ENCODE results near the gene GABPB2.
A peak's percentile ranks its signal among the peaks of the same experiment; 100 is the strongest.

Gene GABPB2

DNA sequence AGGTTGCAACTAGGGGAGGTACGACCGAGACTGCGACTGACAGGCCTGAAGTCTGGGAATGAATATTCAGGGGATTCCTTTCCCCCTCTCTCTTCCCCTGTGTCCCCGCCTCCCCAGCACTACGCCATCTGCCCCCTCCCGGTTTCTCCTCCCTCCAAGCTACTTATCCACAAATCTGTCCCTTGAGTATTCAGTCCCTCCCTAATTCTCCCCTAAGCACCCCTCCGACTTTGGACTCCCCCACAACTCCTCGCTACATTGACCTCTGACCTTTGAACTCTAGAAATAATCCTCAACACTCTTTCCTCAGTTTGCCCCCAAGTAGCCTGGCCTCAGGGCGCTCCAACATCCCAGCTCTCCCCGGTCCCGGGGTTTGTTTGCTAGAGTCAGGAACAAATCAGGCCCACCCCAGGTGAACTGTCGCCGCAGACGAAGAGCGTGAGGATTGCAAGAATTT, 94.7 kb downstream of the GABPB2 start:
- no peak for DNase-seq (ENCODE audit: low read depth)

DNA sequence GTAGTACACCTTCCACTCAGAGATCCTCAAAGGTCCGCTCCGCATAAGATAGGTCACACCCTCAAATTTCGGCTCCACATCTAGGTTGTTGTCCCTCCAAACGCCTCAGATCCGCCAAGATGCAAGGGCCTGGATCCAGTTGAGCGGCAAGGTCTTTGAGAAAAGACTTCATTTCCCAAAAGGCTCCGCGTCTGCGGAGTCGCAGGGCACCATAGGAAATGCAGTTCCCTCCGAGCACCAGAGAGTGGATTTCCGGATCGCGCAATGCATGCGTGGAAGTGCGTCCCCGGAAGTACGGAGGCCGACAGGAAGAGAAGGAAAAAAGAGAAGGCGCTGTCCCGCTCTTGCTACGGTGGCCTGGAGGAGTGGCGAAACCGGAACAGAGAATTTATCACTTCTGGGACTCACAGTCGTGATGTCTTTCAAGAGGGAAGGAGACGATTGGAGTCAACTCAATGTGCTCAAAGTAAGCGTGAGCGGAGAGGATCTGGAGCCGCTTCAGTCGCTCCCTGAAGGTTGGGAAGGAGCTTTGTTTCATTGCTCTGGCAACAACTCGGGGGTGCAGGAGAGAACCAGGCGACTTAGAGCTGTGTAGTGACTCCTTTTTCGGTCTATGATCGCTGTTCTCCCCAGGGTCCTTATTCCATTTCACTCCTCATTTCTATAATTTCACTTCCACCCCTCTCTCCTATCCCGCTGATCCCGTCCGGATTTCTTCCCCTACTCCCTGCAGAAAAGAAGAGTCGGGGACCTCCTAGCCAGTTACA, 95.4 kb downstream of the GABPB2 start, which contains the start of the genes LYSMD1 and SCNM1:
Gene LYSMD1, minus strand, starts transcription at position 165 of the 767 bp plus-strand sequence. CDS start 644 bp downstream, outside the sequence.
Gene SCNM1, plus strand, starts transcription at position 407 of the 767 bp plus-strand sequence. Its CDS starts 9 bp downstream, at position 416.
- DNase-seq (ENCODE audit: low read depth): peak; percentile 90

DNA sequence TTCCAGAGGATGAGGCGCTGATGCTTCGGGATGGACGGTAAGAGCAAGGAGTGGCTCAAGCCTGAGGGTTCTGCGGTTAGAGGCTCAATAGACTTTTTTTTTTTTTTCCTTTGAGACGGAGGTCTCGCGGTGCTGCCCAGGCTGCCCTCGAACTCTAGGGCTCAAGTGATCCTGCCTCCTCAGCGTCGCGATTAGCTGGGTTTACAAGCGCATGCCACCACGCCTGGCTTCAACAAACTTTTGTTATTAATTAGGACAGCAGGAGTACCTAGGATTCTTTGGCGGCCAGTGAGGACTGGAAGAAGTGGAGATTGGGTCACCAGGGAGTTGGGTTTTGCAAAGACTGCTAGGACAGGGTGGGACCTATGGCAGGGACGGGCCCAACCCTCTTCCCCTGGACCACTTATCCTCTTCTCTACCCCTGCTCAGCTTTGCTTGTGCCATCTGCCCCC, 96.0 kb downstream of the GABPB2 start:
- DNase-seq (ENCODE audit: low read depth): no peak

DNA sequence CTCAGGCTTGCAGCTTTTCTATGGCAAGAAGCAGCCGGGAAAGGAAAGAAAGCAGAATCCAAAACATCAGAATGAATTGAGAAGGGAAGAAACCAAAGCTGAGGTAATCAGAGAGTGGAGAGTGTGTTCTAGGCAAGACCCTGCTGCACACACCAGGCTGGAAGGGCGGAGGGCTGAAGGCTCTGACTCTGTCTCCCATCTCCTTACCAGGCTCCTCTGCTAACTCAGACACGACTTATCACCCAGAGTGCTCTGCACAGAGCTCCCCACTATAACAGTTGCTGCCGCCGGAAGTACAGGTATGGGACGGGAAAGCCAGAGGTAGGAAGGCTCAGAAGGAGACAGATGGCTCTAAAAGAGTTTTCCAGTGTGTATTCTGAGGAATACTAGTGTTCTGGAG, 96.6 kb downstream of the GABPB2 start:
- no peak for DNase-seq (ENCODE audit: low read depth)

DNA sequence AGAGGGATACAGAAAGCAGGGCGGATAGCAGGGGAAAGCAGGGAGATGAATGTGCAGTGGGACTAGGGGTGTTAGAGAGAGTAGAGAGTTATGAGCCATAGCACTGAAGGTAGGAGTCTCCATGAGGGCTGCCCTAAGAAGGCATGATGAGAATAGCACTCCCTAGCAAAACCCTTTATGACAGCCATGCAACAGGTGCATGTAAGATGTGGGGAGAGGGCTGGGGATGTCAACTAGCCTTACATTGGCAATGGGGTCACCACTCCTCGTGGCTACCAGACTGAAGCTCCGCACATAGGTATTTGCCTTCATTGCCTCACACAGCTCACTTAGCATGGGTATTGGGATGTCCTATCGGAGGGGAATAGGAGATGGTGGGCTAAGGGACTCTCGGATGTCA, 100.6 kb downstream of the GABPB2 start:
- no peak for DNase-seq (ENCODE audit: low read depth)
